GM12878 (cell line): ENCODE results near the gene RCAN1. TPM values are rescaled to one million over a fixed set of nuclear protein-coding genes. Genes with fewer than 3 reads are reported as not detected.
A peak's percentile ranks its signal among the peaks of the same experiment; 100 is the strongest.

Experiments
- ATF2 ChIP-seq: IDR thresholded peaks from 2 replicates; pipeline ENCODE4 v1.6.1; 2012; ENCODE audit warnings: low read length, inconsistent platforms
- ATF7 ChIP-seq: fragments of 450-650 bp; IDR thresholded peaks from 2 replicates; pipeline ENCODE4 v1.6.1; 2016; ENCODE audit warnings: low read depth, mild to moderate bottlenecking
- BACH1 ChIP-seq: fragments of 450-650 bp; IDR thresholded peaks from 2 replicates; pipeline ENCODE4 v1.6.1; 2017; ENCODE audit warnings: mild to moderate bottlenecking, borderline replicate concordance
- CBFB ChIP-seq: IDR thresholded peaks from 2 replicates; pipeline ENCODE4 v1.6.1; 2016; ENCODE audit warnings: antibody characterized with exemption, low read depth
- CEBPB ChIP-seq, 2 experiments: fragments of 150-350 bp in 1 of 2; IDR thresholded peaks; 2 replicates each; pipeline ENCODE4 v1.6.1; 2012 to 2014; ENCODE audit warnings: low read depth in 2 of 2, low read length in 2 of 2, borderline replicate concordance in 1 of 2, inconsistent platforms in 1 of 2
- CHD2 ChIP-seq: IDR thresholded peaks from 2 replicates; pipeline ENCODE4 v1.6.1; 2011; ENCODE audit warnings: low read depth, low read length, improper control_type of control experiment, borderline replicate concordance
- CTCF ChIP-seq, 3 experiments: IDR thresholded peaks in 2 of 3; conservative IDR thresholded peaks in 1 of 3; 2 replicates each; pipeline ENCODE4 v1.5.1; 2011; ENCODE audit warnings: low read depth in 3 of 3, low read length in 3 of 3, mild to moderate bottlenecking in 3 of 3, control low read depth in 2 of 3, moderate library complexity in 2 of 3, inconsistent platforms in 1 of 3, mixed read lengths in 1 of 3; ENCODE audit not compliant: control insufficient read depth in 2 of 3, insufficient read depth in 1 of 3; ENCODE audit errors: extremely low read depth in 1 of 3
- FOXM1 ChIP-seq: IDR thresholded peaks from 2 replicates; pipeline ENCODE4 v1.6.1; 2012; ENCODE audit warnings: low read depth, mild to moderate bottlenecking, inconsistent platforms, low read length, moderate library complexity
- GATAD2B ChIP-seq: fragments of 450-650 bp; conservative IDR thresholded peaks from 2 replicates; pipeline ENCODE4 v1.6.1; 2017; ENCODE audit warnings: low read depth, mild to moderate bottlenecking, moderate library complexity
- HCFC1 ChIP-seq: fragments of 150-350 bp; IDR thresholded peaks from 2 replicates; pipeline ENCODE4 v1.6.1; 2014; ENCODE audit warnings: low read length
- HSF1 ChIP-seq: fragments of 150-350 bp; IDR thresholded peaks from 2 replicates; pipeline ENCODE4 v1.6.1; 2014; ENCODE audit warnings: mild to moderate bottlenecking, low read depth, low read length
- IRF4 ChIP-seq: IDR thresholded peaks from 2 replicates; pipeline ENCODE4 v1.6.1; 2011; ENCODE audit warnings: low read depth, low read length
- JUND ChIP-seq: IDR thresholded peaks from 2 replicates; pipeline ENCODE4 v1.6.1; 2012; ENCODE audit warnings: low read depth, mild to moderate bottlenecking, low read length, improper control_type of control experiment, moderate library complexity
- MTA3 ChIP-seq: IDR thresholded peaks from 2 replicates; pipeline ENCODE4 v1.6.1; 2012; ENCODE audit warnings: low read length, inconsistent platforms, borderline replicate concordance
- MYB ChIP-seq: fragments of 150-350 bp; IDR thresholded peaks from 2 replicates; pipeline ENCODE4 v1.6.1; 2014; ENCODE audit warnings: mild to moderate bottlenecking, low read depth, low read length, borderline replicate concordance
- NFYB ChIP-seq: IDR thresholded peaks from 2 replicates; pipeline ENCODE4 v1.6.1; 2011; ENCODE audit warnings: low read depth, mild to moderate bottlenecking, low read length, improper control_type of control experiment, moderate library complexity; ENCODE audit not compliant: insufficient read depth
- NR2C1 ChIP-seq: fragments of 450-650 bp; IDR thresholded peaks from 2 replicates; pipeline ENCODE4 v1.6.1; 2017; ENCODE audit warnings: antibody characterized with exemption, mild to moderate bottlenecking, moderate library complexity
- RB1 ChIP-seq: fragments of 450-650 bp; formaldehyde crosslinking; IDR thresholded peaks from 2 replicates; pipeline ENCODE4 v1.6.1; 2017; ENCODE audit warnings: mild to moderate bottlenecking, borderline replicate concordance
- SKIL ChIP-seq: fragments of 450-650 bp; IDR thresholded peaks from 2 replicates; pipeline ENCODE4 v1.6.1; 2017; ENCODE audit warnings: mild to moderate bottlenecking, low read depth, inconsistent platforms; ENCODE audit not compliant: poor library complexity, severe bottlenecking
- STAT3 ChIP-seq: IDR thresholded peaks from 2 replicates; pipeline ENCODE4 v1.6.1; 2011; ENCODE audit warnings: low read depth, low read length, improper control_type of control experiment
- SUZ12 ChIP-seq: fragments of 200-600 bp; sonication (generic); IDR thresholded peaks from one replicate; pipeline ENCODE4 v1.6.1; 2018; ENCODE audit warnings: antibody characterized with exemption, mild to moderate bottlenecking; ENCODE audit not compliant: unreplicated experiment
- ZNF207 ChIP-seq: fragments of 450-650 bp; IDR thresholded peaks from 2 replicates; pipeline ENCODE4 v1.6.1; 2014; ENCODE audit warnings: antibody characterized with exemption, mild to moderate bottlenecking, borderline replicate concordance
- ZZZ3 ChIP-seq: IDR thresholded peaks from 2 replicates; pipeline ENCODE4 v1.6.1; 2011; ENCODE audit warnings: low read depth; ENCODE audit not compliant: control insufficient read depth, insufficient read length
- polyA plus RNA-seq, 11 experiments: library from polyadenylated mRNA; depleted of rRNA in 4 of 11; unstranded in 6 of 11; stranded (reverse) in 5 of 11; fragments of >200 nt; fragmentation: Nextera tagmentation in 4 of 11; fragmentation: Illumina TruSeq in 1 of 11; extraction: Ambion mirVana in 4 of 11; extraction: Trizol in 1 of 11; gene quantifications; 1 replicate in 1 of 11; 2 replicates in 10 of 11; pipeline versions ENCODE4 v1.2.1 to v1.2.3, GENCODE V29; 2011 to 2016; ENCODE audit warnings: inconsistent platforms in 2 of 11, missing spikeins in 2 of 11, low read depth in 1 of 11
- total RNA-seq, 4 experiments: library from RNA; depleted of rRNA in 3 of 4; stranded (reverse); fragments of >200 nt in 3 of 4; fragmentation: Illumina TruSeq in 1 of 4; extraction: Trizol in 1 of 4; gene quantifications; 2 replicates each; pipeline versions ENCODE4 v1.2.1 to v1.2.3, GENCODE V29; 2013 to 2021

Gene RCAN1
- total and polyA plus RNA-seq, 10 of the 15 experiments (the other 5 are each of a cell fraction or from before 2014, with no cell fraction given): 2.8 to 12.9 (median 10.5) TPM

- TF ChIP-seq GATAD2B: no peak
- TF ChIP-seq ZZZ3: no peak
- TF ChIP-seq BACH1: peak; percentile 93; the same call in 1 of the 2 replicates
- no peak for TF ChIP-seq HSF1
- TF ChIP-seq CBFB: no peak
- TF ChIP-seq RB1: 0 out of 2 replicates have a peak, but pooled peaks have one; percentile 28
- TF ChIP-seq CTCF (IDR thresholded peaks at IDR 0.05 in 2 of 3, conservative IDR thresholded peaks at IDR 0.05 in 1 of 3; ENCODE audit: control insufficient read depth in 2 of 3, extremely low read depth in 1 of 3, insufficient read depth in 1 of 3, low read depth in 3 of 3, low read length in 3 of 3): no peak
- no peak for TF ChIP-seq SUZ12
- TF ChIP-seq CHD2: no peak
- TF ChIP-seq ZNF207: no peak
- TF ChIP-seq ATF7: peak; percentile 70
- peak; percentile 86 for TF ChIP-seq ATF2
- peak; percentile 63; the same call in 1 of the 2 replicates for TF ChIP-seq FOXM1
- peak; percentile 87 for TF ChIP-seq IRF4
- peak; percentile 28; the same call in 1 of the 2 replicates for TF ChIP-seq STAT3
- TF ChIP-seq NFYB: no peak
- peak in 1 of 2 experiments; percentile 21; a peak in 1 of 4 replicates for TF ChIP-seq CEBPB (IDR thresholded peaks at IDR 0.05; ENCODE audit: borderline replicate concordance in 1 of 2, low read depth in 2 of 2, low read length in 2 of 2)
- no peak for TF ChIP-seq HCFC1
- TF ChIP-seq JUND: 0 out of 2 replicates have a peak, but pooled peaks have one; percentile 37
- TF ChIP-seq MTA3: peak; percentile 77; the same call in 1 of the 2 replicates
- TF ChIP-seq SKIL: peak; percentile 69
- TF ChIP-seq NR2C1: no peak
- no peak for TF ChIP-seq MYB
Observed at GRCh38 chr21:34639882-34640788, 25.2 kb upstream of the RCAN1 start (continued).
